NT2/D1 (cell line): ENCODE measurements around the gene NAPSA.

ENCODE experiments used
- DNase-seq: peaks from one replicate; pipeline ENCODE4 v3.0.0-alpha.2; 2011; ENCODE audit warnings: low read depth, low spot score
- H3K27me3 ChIP-seq: 2 replicates; pipeline ENCODE4 v1.6.0; 2011; ENCODE audit warnings: mild to moderate bottlenecking; ENCODE audit not compliant: insufficient read length, insufficient read depth
- H3K36me3 ChIP-seq: 2 replicates; pipeline ENCODE4 v1.6.1; 2011; ENCODE audit warnings: mild to moderate bottlenecking, low read length, mixed read lengths; ENCODE audit not compliant: insufficient read depth, insufficient read length
- H3K4me1 ChIP-seq: 2 replicates; pipeline ENCODE4 v1.5.1; 2011; ENCODE audit not compliant: insufficient read depth, insufficient read length
- H3K4me3 ChIP-seq: 2 replicates; pipeline ENCODE4 v1.5.1; 2011; ENCODE audit warnings: low read depth; ENCODE audit not compliant: insufficient read length
- H3K9ac ChIP-seq: 2 replicates; pipeline ENCODE4 v1.6.0; 2011; ENCODE audit warnings: low read depth; ENCODE audit not compliant: insufficient read length
- H3K9me3 ChIP-seq: 2 replicates; pipeline ENCODE4 v1.5.1; 2011; ENCODE audit warnings: mild to moderate bottlenecking, low read length; ENCODE audit not compliant: insufficient read depth
- SUZ12 ChIP-seq: IDR thresholded peaks from 2 replicates; pipeline ENCODE4 v1.6.1; 2011; ENCODE audit not compliant: insufficient read length, insufficient read depth; ENCODE audit errors: extremely low read depth
- YY1 ChIP-seq: IDR thresholded peaks from 2 replicates; pipeline ENCODE4 v1.6.1; 2011; ENCODE audit not compliant: insufficient read length, insufficient read depth
- ZNF274 ChIP-seq: IDR thresholded peaks from 2 replicates; pipeline ENCODE4 v1.6.1; 2011; ENCODE audit warnings: mild to moderate bottlenecking, low read depth, low read length

NAPSA gene

GRCh38 chr19:50368649-50369570, 3.5 kb upstream of the NAPSA start:
- no peaks in the 10 kb centered on the region for H3K27me3 ChIP-seq
- peak overlapping the region; percentile 72 for H3K4me3 ChIP-seq
- no peaks in the 10 kb centered on the region for H3K9me3 ChIP-seq
- peaks cover 4% of the 10 kb centered on the region for H3K4me1 ChIP-seq
- DNase-seq: no peak
- H3K36me3 ChIP-seq: no peaks in the 10 kb centered on the region
- H3K9ac ChIP-seq: peak overlapping the region; percentile 94
- TF ChIP-seq SUZ12: no peak
- no peak for TF ChIP-seq YY1
- TF ChIP-seq ZNF274: no peak

- DNase-seq: no peak
- Histone ChIP-seq H3K27me3 (no peaks in the 10 kb centered on the region), H3K9me3 (no peaks in the 10 kb centered on the region), H3K9ac (no peak overlapping the region), H3K4me1 (peaks cover 2% of the 10 kb centered on the region), H3K4me3 (no peak overlapping the region), H3K36me3 (no peaks in the 10 kb centered on the region)
- TF ChIP-seq SUZ12 (no peak), YY1 (no peak), ZNF274 (no peak)
Measured at GRCh38 chr19:50362656-50363424, 2.6 kb downstream of the NAPSA start.

DNA sequence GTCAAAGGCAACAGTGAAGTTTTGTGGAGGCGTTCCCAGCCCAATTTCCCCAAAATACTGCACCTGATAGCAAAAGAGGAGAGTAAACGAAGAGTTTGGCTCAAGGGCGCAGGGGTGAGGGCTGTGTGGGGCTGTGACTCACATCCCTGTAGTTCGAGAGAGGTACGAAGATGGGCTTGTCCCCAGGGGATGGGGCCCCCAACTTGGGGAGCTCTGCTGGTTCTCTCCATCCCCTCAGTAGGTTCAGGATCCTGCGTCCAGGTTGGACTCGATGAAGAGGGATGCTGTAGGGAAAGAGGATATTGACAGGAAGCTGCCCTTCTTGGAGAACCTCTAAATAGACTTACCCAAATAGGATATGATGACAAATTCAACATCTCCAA, 3.4 kb downstream of the NAPSA start:
- no peak for DNase-seq
- Histone ChIP-seq H3K4me1 (no peaks in the 10 kb centered on the region), H3K9me3 (no peaks in the 10 kb centered on the region; the same call in 1 of the 2 replicates), H3K36me3 (no peaks in the 10 kb centered on the region), H3K4me3 (no peak overlapping the region), H3K27me3 (no peaks in the 10 kb centered on the region), H3K9ac (no peak overlapping the region)
- TF ChIP-seq ZNF274 (no peak), YY1 (no peak)

DNA sequence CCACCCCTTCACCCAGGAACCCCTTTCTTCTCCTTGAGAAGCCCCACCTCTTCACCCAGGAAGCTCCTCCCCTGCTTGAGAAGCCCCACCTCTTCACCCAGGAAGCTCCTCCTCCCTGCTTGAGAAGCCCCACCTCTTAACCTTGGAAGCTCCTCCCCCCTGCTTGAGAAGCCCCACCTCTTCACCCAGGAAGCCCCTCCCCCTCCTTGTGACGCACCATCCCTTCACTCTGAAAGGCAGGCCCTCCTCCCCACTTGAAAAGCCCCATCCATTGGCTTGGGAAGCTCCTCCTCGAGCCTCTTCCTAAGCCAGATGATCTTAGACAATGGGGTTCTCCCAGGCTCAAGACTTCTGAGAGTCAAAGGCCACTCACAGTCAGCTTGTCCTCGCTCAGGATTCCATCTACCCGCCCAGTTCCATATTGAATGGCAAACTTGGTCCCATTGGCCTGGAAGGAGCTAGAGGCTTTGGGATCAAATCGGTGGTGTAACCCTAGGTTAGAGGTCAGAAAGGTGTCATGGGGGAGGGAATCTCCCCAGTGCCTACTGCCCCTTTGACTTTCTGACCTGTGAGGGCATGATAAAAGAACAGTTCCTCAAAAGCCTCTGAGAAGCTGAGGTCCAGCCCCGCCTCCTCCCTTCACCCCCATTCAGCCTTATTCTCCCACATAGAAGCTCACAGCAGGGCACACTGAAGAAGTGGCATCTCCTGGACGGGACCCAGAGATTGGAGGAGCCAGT, 4.0 kb downstream of the NAPSA start:
- Histone ChIP-seq H3K4me1 (no peaks in the 10 kb centered on the region), H3K27me3 (no peaks in the 10 kb centered on the region), H3K9me3 (no peaks in the 10 kb centered on the region; the same call in 1 of the 2 replicates), H3K9ac (no peak overlapping the region), H3K4me3 (no peak overlapping the region), H3K36me3 (no peaks in the 10 kb centered on the region)
- DNase-seq: no peak
- TF ChIP-seq ZNF274 (no peak), SUZ12 (no peak), YY1 (no peak)

DNA sequence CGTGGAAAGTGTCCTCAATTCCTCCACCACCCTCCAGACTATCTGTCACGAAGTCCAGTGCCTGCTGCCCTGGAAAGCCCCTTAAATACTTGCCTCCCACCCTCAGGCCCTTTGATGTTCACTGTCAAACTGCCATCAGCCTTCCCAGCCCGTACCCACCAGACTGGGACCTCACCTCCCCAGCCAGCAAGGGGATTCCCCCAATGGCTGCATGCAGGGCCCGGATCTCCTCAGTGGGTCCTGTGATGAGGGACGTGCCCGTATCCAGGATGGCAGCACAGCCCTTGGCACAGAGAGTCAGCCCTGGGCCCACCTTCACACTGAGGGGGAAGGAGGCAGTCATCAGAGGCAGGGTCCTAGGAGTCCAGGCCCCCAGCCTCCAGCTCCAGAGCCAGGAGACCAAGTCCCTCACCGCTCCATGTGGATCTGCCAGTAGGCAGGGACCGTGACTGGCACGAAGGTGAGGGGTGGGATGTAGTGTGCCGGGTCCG, 6.1 kb downstream of the NAPSA start:
- H3K36me3 ChIP-seq: no peaks in the 10 kb centered on the region
- H3K4me3 ChIP-seq: no peak overlapping the region
- no peak overlapping the region for H3K9ac ChIP-seq
- TF ChIP-seq ZNF274: no peak
- no peak for TF ChIP-seq YY1
- TF ChIP-seq SUZ12: no peak
- DNase-seq: no peak
- no peaks in the 10 kb centered on the region for H3K27me3 ChIP-seq
- no peaks in the 10 kb centered on the region for H3K4me1 ChIP-seq
- H3K9me3 ChIP-seq: no peaks in the 10 kb centered on the region; the same call in 1 of the 2 replicates

GRCh38 chr19:50358483-50359327, 6.7 kb downstream of the NAPSA start:
- H3K9ac ChIP-seq: no peak overlapping the region
- H3K4me1 ChIP-seq: no peaks in the 10 kb centered on the region
- DNase-seq: no peak
- no peak overlapping the region for H3K4me3 ChIP-seq
- no peaks in the 10 kb centered on the region; the same call in 1 of the 2 replicates for H3K9me3 ChIP-seq
- TF ChIP-seq ZNF274 (no peak), SUZ12 (no peak), YY1 (no peak)
- no peaks in the 10 kb centered on the region for H3K27me3 ChIP-seq
- H3K36me3 ChIP-seq: no peaks in the 10 kb centered on the region
